ENCODE results near the gene NDUFS3.

The NDUFS3 gene

DNA sequence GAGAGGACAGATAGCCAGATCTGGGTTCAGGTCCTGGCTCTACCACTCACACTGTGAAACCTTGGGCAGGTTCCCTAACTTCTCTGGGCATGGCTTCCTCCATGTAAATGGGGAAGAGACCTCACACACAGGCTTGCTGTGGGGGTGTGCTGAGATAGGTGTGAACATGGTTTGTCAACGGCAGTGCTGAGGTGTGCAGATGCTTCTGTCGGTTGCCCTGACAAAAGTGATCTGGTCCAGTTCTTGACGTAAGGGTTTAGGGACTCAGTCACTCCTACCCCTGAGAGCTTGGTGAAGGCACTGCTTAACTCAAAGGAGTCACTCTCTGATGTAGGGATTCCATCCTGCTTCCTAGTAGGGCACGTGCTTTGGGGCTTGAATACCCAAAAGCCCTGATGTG, 13.4 kb downstream of the NDUFS3 start:
- H3K4me3 ChIP-seq (ENCODE audit: low read depth, low read length), result peak overlapping the region; percentile 21
- no peak for DNase-seq (ENCODE audit: low read depth)
- TF ChIP-seq MYC (IDR thresholded peaks at IDR 0.05; ENCODE audit: low read depth, low read length), result no peak
- TF ChIP-seq, protein P1, sequence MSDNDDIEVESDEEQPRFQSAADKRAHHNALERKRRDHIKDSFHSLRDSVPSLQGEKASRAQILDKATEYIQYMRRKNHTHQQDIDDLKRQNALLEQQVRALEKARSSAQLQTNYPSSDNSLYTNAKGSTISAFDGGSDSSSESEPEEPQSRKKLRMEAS (IDR thresholded peaks at IDR 0.05; ENCODE audit: low read depth, low read length), result no peak
- TF ChIP-seq POLR2A (IDR thresholded peaks at IDR 0.05; ENCODE audit: extremely low read depth, insufficient read length), result no peak
- TF ChIP-seq, protein P2, sequence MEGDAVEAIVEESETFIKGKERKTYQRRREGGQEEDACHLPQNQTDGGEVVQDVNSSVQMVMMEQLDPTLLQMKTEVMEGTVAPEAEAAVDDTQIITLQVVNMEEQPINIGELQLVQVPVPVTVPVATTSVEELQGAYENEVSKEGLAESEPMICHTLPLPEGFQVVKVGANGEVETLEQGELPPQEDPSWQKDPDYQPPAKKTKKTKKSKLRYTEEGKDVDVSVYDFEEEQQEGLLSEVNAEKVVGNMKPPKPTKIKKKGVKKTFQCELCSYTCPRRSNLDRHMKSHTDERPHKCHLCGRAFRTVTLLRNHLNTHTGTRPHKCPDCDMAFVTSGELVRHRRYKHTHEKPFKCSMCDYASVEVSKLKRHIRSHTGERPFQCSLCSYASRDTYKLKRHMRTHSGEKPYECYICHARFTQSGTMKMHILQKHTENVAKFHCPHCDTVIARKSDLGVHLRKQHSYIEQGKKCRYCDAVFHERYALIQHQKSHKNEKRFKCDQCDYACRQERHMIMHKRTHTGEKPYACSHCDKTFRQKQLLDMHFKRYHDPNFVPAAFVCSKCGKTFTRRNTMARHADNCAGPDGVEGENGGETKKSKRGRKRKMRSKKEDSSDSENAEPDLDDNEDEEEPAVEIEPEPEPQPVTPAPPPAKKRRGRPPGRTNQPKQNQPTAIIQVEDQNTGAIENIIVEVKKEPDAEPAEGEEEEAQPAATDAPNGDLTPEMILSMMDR (IDR thresholded peaks at IDR 0.05; ENCODE audit: low read depth, low read length), result no peak

DNA sequence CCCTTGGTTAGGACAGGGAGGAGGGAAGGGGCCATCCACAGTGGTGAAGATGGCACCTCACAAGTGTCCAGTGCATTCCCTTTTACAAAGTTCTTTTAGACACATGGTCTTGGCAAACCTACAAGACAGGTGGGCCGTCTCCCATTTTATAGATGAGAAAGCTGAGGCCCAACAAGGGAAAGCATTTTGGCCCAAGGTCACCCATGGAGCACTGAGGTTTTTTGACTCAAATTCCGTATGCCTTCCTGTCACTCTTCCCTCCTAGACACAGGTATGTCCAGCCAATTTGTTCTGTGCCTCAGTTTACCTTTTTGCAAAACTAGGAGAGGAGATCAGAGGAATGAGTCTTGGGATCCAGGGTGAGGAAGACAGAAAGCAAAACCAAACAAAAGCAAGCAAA, 14.1 kb downstream of the NDUFS3 start:
- no peak for DNase-seq (ENCODE audit: low read depth)
- TF ChIP-seq, protein P2 (IDR thresholded peaks at IDR 0.05; ENCODE audit: low read depth, low read length), result no peak
- TF ChIP-seq POLR2A (IDR thresholded peaks at IDR 0.05; ENCODE audit: extremely low read depth, insufficient read length) (no peak), MYC (IDR thresholded peaks at IDR 0.05; ENCODE audit: low read depth, low read length) (no peak)
- TF ChIP-seq, protein P1 (IDR thresholded peaks at IDR 0.05; ENCODE audit: low read depth, low read length), result no peak
- no peak overlapping the region for H3K4me3 ChIP-seq (ENCODE audit: low read depth, low read length)

DNA sequence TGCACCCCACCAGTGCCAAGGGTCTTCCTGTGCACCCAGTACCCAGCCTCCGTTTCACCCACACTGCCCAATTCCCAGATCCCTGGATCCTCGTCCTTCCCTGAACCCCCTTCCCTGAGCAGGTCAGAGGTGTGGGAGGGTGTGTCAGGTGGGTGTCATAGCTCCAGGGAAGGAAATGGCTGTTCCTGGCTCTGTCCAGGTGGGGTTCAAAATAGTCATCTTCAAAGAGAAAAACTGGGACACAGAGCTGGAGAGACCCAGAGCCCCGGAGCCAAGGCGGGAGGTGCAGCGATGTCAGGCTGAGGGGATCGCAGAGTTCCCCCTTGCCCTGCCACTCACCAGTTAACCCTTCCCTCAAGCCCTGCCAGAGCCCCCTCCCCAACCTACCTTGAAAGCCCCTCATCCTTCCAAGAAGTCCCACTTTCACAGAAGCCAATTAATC, 14.6 kb downstream of the NDUFS3 start:
- H3K4me3 ChIP-seq (ENCODE audit: low read depth, low read length), result no peak overlapping the region
- no peak for DNase-seq (ENCODE audit: low read depth)
- TF ChIP-seq, protein P1 (IDR thresholded peaks at IDR 0.05; ENCODE audit: low read depth, low read length), result no peak
- TF ChIP-seq POLR2A (IDR thresholded peaks at IDR 0.05; ENCODE audit: extremely low read depth, insufficient read length) (no peak), MYC (IDR thresholded peaks at IDR 0.05; ENCODE audit: low read depth, low read length) (no peak)
- TF ChIP-seq, protein P2 (IDR thresholded peaks at IDR 0.05; ENCODE audit: low read depth, low read length), result no peak

DNA sequence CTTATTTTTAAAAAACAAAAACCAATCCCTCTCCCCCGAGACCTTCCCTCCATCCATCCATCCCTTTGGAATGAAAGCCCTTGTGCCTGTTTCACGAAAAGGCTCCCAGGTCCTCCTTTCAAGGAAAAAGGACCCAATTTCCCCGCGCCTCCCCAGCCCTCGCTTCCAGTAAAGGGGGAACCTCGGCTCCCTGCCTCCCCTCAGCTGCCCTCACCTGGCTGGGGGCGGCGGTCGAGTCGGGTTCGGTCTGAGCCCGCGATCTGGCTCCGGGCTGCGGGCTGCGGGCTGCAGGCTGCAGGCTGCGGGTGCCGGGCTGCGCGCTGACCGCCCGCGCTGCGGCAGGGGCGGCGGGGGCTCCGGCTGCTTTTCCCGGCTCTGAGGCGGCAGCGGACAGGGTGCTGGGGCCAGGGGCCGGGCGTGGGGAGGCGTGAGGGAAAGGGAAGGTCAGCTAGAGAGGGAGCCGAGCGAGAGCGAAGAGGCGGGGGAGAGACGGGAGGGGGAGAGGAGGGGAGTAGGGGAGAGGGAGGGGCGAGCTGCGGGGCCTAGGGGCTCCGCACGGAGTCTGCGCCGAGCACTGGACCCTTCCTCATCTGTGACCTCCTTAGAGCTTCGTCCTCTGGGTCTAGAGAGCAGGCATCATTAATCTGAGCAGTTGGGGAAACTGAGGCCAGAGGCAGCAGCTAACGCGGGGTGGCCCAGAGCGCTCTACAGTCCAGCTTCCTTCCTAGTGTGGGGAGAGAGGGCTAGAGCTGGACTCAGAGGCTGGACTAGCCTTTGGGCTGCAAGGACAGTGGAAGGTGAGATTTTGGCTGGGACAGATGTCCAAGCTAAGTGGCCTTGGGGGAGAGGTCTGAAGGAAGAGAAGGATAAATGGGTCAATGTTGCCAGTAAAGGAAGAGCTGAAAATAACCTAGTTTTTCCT, 15.3 kb downstream of the NDUFS3 start, which contains the start of gene C1QTNF4:
TSS of gene C1QTNF4 (minus strand) at position 478 of the 922 bp plus-strand sequence. CDS start 3,601 bp downstream, outside the sequence.
- no peak within 1 kb of the TSS for H3K4me3 ChIP-seq (ENCODE audit: low read depth, low read length)
- TF ChIP-seq, protein P1 (IDR thresholded peaks at IDR 0.05; ENCODE audit: low read depth, low read length), result no peak
- TF ChIP-seq POLR2A (IDR thresholded peaks at IDR 0.05; ENCODE audit: extremely low read depth, insufficient read length) (no peak), MYC (IDR thresholded peaks at IDR 0.05; ENCODE audit: low read depth, low read length) (no peak)
- TF ChIP-seq, protein P2 (IDR thresholded peaks at IDR 0.05; ENCODE audit: low read depth, low read length), result no peak
- DNase-seq (ENCODE audit: low read depth), result no peak

DNA sequence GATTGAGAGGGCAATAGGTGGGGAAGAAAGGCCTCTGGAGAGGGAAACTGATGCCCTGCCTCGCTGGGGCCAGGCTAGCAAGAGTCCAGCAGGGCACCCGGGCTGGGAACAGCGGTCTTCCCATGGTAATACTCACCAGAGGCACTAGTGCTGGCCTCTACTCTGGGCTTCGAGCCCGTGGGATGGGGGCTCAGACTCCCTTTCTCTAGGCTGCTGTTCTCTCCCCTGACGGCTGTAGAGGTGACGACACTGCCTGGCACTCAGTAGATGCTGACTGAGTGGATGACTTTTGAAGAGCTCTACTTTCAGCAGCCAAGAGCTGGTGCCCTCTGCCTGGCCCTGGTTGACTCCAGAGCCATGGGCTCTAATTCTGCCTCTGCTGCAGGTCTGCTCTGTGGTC, 16.2 kb downstream of the NDUFS3 start:
- no peak for DNase-seq (ENCODE audit: low read depth)
- no peak overlapping the region for H3K4me3 ChIP-seq (ENCODE audit: low read depth, low read length)
- TF ChIP-seq, protein P1 (IDR thresholded peaks at IDR 0.05; ENCODE audit: low read depth, low read length), result no peak
- TF ChIP-seq, protein P2 (IDR thresholded peaks at IDR 0.05; ENCODE audit: low read depth, low read length), result no peak
- no peak for TF ChIP-seq MYC (IDR thresholded peaks at IDR 0.05; ENCODE audit: low read depth, low read length)
- TF ChIP-seq POLR2A (IDR thresholded peaks at IDR 0.05; ENCODE audit: extremely low read depth, insufficient read length), result no peak
